HG03442 (cell line): ENCODE results near the gene MMRN2.
A peak's percentile ranks its signal among the peaks of the same experiment; 100 is the strongest.

ENCODE experiments used
- ATAC-seq: cut with Tn5 transposase; IDR thresholded peaks from one replicate; pipeline ENCODE4 v1.9.1; 2021; ENCODE audit warnings: mild to moderate bottlenecking, moderate library complexity; ENCODE audit not compliant: unreplicated experiment

Gene MMRN2

DNA sequence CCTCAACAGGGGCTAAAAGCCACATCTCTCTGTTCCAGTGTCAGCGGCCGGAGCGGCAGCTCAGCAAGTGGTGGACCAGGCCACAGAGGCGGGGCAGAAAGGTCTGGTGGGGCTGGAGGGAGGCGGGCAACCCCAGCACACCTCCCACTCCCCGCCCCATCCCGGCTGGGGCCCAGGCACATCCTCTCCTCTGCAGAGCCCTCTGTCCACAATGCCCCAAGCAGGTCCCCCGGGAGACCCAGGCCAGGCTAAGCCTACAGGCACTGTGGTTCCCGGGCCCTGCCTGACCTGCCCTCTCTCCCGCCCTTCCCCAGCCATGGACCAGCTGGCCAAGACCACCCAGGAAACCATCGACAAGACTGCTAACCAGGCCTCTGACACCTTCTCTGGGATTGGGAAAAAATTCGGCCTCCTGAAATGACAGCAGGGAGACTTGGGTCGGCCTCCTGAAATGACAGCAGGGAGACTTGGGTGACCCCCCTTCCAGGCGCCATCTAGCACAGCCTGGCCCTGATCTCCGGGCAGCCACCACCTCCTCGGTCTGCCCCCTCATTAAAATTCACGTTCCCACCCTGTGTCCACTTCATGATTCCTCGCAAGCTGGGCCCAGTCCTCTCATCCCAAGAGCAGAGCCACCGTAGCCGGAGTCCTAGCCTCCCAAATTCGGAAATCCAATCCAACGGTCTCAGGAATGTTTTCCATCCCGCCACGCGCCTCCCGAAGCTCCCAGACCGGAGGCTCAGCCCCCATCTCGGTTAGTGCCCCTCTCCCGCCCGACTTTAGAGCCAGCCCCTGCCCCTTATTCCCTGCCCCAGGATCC, 13.0 kb upstream of the MMRN2 start:
- no peak for ATAC-seq

GRCh38 chr10:86969421-86970041, 12.1 kb upstream of the MMRN2 start:
- ATAC-seq: no peak

GRCh38 chr10:86968994-86969355, 11.6 kb upstream of the MMRN2 start:
- ATAC-seq: no peak

- no peak for ATAC-seq
Observed at GRCh38 chr10:86968271-86968993, 11.0 kb upstream of the MMRN2 start, which contains the start of gene ADIRF. Gene ADIRF (plus strand): TSS chr10:86968482. CDS start chr10:86968545, 63 bp downstream.

GRCh38 chr10:86967481-86967941, 10.1 kb upstream of the MMRN2 start:
- no peak for ATAC-seq

- no peak for ATAC-seq
Observed at GRCh38 chr10:86965986-86966654, 8.7 kb upstream of the MMRN2 start.

DNA sequence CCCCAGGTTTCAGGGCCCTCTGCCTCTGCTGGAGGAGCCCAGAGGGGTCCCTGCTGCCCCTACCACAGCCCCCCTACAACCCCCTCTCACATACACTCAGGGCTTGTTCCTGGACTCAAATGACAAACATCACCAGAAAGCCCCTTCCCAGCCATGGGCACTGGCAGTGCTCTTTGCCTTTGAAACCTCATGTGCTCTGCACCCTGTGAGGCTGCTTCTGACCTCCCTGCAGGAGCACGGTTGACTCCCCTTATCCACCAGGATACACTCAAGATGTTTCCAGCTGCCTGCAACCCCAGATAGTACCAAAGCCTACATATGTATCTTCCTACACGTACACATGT, 7.4 kb upstream of the MMRN2 start:
- ATAC-seq: no peak

GRCh38 chr10:86964061-86964846, 6.8 kb upstream of the MMRN2 start:
- ATAC-seq: no peak

DNA sequence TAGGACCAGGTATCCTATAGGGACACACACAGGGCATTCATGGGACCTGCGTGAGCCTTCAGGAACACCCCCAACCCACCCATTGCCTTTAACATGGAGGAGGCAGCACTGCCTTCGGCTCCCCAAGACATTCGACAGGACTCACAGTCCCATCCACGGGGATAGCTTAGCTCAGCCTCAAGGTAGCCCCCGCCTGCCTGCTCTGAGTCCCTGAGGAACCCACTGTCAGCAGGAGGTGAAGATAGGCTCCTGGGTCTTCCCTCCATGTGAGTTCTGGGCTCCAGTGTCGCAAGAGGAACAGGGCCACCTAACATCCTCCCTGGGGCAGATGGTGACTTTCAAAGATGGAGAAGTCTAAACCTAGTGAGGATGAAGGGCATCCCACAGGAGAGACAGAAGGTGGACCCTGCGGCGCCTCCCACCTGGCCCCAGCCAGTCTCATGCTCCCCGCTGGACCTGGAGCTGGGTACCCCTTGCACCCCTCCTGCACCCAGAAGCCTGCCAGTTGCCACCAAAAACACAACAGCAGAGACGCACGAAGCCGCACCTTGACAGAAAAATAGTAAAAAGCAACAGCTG, 6.0 kb upstream of the MMRN2 start:
- ATAC-seq: no peak

DNA sequence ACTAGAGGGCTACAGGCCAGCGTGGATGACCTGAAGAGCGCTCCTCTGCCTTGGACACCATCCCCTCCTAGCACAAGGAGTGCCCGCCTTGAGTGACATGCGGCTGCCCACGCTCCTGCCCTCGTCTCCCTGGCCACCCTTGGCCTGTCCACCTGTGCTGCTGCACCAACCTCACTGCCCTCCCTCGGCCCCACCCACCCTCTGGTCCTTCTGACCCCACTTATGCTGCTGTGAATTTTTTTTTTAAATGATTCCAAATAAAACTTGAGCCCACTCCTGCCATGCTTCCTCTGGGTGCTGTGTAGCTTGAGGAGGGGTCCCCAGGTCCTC, 5.5 kb upstream of the MMRN2 start:
- ATAC-seq: no peak

DNA sequence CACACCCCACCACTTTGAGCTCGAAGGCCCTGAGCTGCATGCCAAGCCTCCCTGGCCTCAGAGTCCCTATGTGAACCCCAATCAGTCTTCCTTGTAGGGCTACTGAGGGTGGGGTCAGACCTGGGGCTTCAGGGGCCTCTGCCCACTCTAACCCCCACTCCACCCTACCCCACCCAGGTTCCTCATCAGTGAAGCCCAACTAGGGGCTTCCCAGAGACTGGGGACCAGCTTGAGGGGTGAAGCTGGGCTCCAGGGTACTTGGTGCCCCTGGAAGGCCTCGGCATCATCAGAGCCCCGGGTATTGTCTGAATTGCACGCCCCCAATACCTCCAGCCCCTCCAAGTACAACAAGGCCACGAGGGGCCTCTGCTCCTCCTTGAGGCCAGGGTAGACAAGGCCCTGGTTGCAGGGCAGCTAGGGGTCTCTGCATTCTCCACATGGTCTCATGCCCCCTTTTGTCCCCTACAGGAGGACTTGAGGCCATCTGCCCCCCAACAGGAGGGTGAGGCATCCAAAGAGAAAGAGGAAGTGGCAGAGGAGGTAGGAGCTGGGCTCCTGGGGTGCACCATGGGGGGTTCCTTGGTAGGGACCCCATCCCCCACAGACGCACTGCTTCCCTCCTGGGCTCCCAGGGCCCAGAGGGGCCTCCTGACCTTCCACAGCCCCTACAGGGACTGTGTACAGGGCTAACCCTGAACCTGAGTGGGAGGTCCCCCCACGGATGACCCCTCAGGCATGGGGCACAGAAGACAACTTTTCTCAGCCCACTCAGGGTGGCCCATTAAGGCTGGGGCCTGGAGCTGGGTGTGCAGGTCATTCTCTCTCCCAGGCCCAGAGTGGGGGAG, 4.9 kb upstream of the MMRN2 start:
- no peak for ATAC-seq

GRCh38 chr10:86961481-86962091, 4.2 kb upstream of the MMRN2 start:
- ATAC-seq: no peak

GRCh38 chr10:86960863-86961434, 3.5 kb upstream of the MMRN2 start:
- ATAC-seq: no peak

DNA sequence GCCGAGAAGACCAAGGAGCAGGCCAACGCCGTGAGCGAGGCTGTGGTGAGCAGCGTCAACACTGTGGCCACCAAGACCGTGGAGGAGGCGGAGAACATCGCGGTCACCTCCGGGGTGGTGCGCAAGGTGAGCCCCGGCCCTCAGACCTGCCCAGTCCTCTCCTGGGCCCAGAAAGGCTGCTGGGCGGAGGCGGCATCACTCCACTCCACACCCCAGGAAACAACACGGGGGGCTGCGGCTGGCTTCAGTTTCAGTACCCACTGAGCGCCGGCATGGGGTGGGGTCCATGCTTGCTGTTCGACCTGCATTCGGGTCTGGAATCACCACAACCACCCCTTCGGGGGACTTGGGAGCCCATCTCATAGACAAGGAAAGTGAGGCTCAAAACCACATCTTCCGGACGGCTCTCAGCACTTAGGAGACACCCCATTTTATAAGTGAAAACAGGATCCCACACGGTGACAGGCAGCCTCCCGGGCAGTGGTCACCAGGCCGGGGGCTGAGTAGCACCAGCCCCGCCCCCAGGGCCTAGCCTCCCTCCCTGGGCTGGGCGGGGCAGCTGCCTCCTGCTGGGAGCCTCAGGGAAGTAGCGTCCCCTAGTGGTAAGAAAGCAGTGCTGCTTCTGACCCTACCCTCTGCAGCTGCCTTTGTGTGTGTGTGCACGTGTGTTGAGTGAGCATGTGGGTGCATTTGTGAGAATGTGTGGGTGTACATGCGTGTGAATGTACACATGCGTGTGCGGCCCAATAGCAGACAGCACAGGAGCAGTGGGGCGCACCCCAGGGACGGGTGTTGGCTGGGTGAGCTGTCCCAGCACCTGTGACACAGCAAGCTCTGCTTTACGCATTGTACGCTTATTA, 2.8 kb upstream of the MMRN2 start:
- peak; percentile 71 for ATAC-seq

DNA sequence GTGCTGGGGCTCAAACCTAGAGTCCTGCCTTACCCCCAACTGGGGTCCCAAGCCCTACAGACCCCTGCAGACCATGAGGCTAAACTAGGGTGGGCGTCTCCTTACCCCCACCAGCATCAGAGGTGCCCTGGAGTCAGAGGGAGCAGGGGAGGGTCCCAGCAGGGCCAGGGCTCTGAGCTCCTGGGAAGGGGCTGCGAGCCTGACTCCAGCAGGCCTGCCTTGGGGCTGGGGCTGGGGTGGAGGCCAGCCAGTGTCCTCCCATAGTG, 2.3 kb upstream of the MMRN2 start:
- no peak for ATAC-seq

DNA sequence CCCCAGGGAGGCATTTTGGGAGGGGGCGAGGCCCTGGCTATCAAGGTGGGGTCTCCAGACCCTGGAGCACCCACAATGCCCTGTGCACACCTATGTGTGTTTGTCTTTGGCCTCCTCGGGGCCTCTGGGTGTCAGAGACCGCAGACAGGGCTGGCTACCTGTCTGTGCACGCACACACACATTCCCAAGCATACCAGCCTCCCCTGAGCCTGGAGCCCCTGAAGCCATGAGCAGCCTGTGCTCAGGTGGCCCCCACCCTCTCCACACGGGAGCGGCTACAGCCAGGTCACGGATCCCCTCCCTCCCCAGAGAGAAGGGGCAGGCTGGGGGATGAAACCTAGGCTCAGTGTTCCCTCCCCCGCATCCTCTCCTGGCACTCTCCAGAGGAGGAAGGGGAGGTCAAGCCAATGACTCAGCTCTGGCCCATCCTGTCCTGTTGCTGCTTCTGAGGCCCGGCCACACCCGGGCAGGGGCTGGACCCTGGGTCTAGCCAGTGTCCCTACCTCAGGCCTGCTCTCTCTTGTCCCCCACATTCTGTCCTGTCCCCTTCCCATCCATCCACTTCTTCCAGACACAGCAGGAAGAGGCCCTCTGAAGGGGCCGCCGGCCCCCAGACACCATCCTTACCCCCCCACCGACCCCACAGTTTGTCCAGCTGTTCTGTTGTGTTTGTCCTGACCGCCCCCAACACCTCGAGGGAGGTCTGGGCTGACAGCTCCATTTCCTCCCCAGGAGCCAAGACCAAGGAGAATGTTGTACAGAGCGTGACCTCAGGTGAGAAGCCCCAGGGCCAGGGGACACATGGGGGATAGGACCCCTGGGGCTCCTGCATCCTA, 1.7 kb upstream of the MMRN2 start:
- ATAC-seq: no peak
